HG03139 (cell line): ENCODE measurements around the gene MPP1.

Source experiments
- ATAC-seq: cut with Tn5 transposase; IDR thresholded peaks from one replicate; pipeline ENCODE4 v1.9.1; 2021; ENCODE audit not compliant: unreplicated experiment

Gene MPP1

GRCh38 chrX:154813801-154814200 lies 8.5 kb upstream of the MPP1 start:
- ATAC-seq = no peak

GRCh38 chrX:154812341-154813101 lies 7.2 kb upstream of the MPP1 start:
- ATAC-seq = no peak

- ATAC-seq = no peak
Observed at GRCh38 chrX:154809939-154810665, 4.8 kb upstream of the MPP1 start.

- no peak for ATAC-seq
Observed at GRCh38 chrX:154806837-154807501, 1.7 kb upstream of the MPP1 start.

GRCh38 chrX:154805696-154806091 lies 409 bp upstream of the MPP1 start:
- no peak for ATAC-seq

GRCh38 chrX:154804261-154804956 lies 876 bp downstream of the MPP1 start:
- no peak for ATAC-seq

GRCh38 chrX:154802947-154803346 lies 2.3 kb downstream of the MPP1 start:
- ATAC-seq = no peak

- no peak for ATAC-seq
Observed at GRCh38 chrX:154800478-154801210, 4.6 kb downstream of the MPP1 start.

- ATAC-seq = no peak
Observed at GRCh38 chrX:154799556-154800348, 5.5 kb downstream of the MPP1 start.

GRCh38 chrX:154797006-154797405 lies 8.3 kb downstream of the MPP1 start:
- no peak for ATAC-seq

GRCh38 chrX:154795016-154795415 lies 10.3 kb downstream of the MPP1 start:
- no peak for ATAC-seq

- ATAC-seq = no peak
Observed at GRCh38 chrX:154793084-154793795, 12.0 kb downstream of the MPP1 start.

GRCh38 chrX:154791939-154792338 lies 13.3 kb downstream of the MPP1 start:
- ATAC-seq = no peak

- ATAC-seq = no peak
Observed at GRCh38 chrX:154791467-154791866, 13.8 kb downstream of the MPP1 start.

GRCh38 chrX:154785716-154786115 lies 19.6 kb downstream of the MPP1 start:
- no peak for ATAC-seq

GRCh38 chrX:154784149-154784995 lies 20.9 kb downstream of the MPP1 start:
- ATAC-seq = no peak

- ATAC-seq = no peak
Observed at GRCh38 chrX:154780968-154781367, 24.3 kb downstream of the MPP1 start.

- no peak for ATAC-seq
Observed at GRCh38 chrX:154779261-154779660, 26.0 kb downstream of the MPP1 start.
